ENCODE data around the gene MGST1.
"Not testable (repeated sequence)": the region's sequence is repeated elsewhere in the genome, so short reads cannot be mapped to it uniquely, and the experiment has no call there.

The MGST1 gene

GRCh38 chr12:16370096-16370495, 22.7 kb downstream of the MGST1 start:
- no peaks in the 10 kb centered on the region for H3K27me3 ChIP-seq (ENCODE audit: control insufficient read depth in 5 of 5, insufficient read depth in 4 of 5, low read length in 5 of 5)
- H3K9ac ChIP-seq (ENCODE audit: low read length in 5 of 5), result no peak overlapping the region
- H3K4me3 ChIP-seq (ENCODE audit: low read depth in 1 of 5, low read length in 5 of 5), result no peak overlapping the region
- H3K4me1 ChIP-seq (ENCODE audit: control insufficient read depth in 5 of 5, insufficient read depth in 5 of 5, low read length in 5 of 5), result peaks cover 0 to 5% (median 0%) of the 10 kb centered on the region in 5 donors
- H3K36me3 ChIP-seq (ENCODE audit: control insufficient read depth in 5 of 5, insufficient read depth in 5 of 5, low read length in 5 of 5), result peaks cover 4 to 18% (median 16%) of the 10 kb centered on the region in 5 donors
- H3K27ac ChIP-seq (ENCODE audit: low read depth, low read length), result no peak overlapping the region
- H3K9me3 ChIP-seq (ENCODE audit: control insufficient read depth in 5 of 5, low read length in 5 of 5), result no peaks in the 10 kb centered on the region

GRCh38 chr12:16382652-16383312, 35.3 kb downstream of the MGST1 start:
- not testable (repeated sequence) for H3K27ac ChIP-seq (ENCODE audit: low read depth, low read length); H3K27me3 ChIP-seq (ENCODE audit: control insufficient read depth in 5 of 5, insufficient read depth in 4 of 5, low read length in 5 of 5)

GRCh38 chr12:16384732-16385131, 37.3 kb downstream of the MGST1 start:
- Histone ChIP-seq H3K36me3 (ENCODE audit: control insufficient read depth in 5 of 5, insufficient read depth in 5 of 5, low read length in 5 of 5) (peaks cover 0 to 3% (median 2%) of the 10 kb centered on the region in 5 donors), H3K4me3 (ENCODE audit: low read depth in 1 of 5, low read length in 5 of 5) (no peak overlapping the region), H3K9ac (ENCODE audit: low read length in 5 of 5) (no peak overlapping the region), H3K4me1 (ENCODE audit: control insufficient read depth in 5 of 5, insufficient read depth in 5 of 5, low read length in 5 of 5) (peaks cover 0 to 12% (median 10%) of the 10 kb centered on the region in 5 donors), H3K27ac (ENCODE audit: low read depth, low read length) (no peak overlapping the region), H3K27me3 (ENCODE audit: control insufficient read depth in 5 of 5, insufficient read depth in 4 of 5, low read length in 5 of 5) (no peaks in the 10 kb centered on the region), H3K9me3 (ENCODE audit: control insufficient read depth in 5 of 5, low read length in 5 of 5) (no peaks in the 10 kb centered on the region)

More at GRCh38 chr12:16382652-16383312, 35.3 kb downstream of the MGST1 start:
- H3K9me3 ChIP-seq (ENCODE audit: control insufficient read depth in 5 of 5, low read length in 5 of 5); H3K9ac ChIP-seq (ENCODE audit: low read length in 5 of 5); H3K4me3 ChIP-seq (ENCODE audit: low read depth in 1 of 5, low read length in 5 of 5); H3K36me3 ChIP-seq (ENCODE audit: control insufficient read depth in 5 of 5, insufficient read depth in 5 of 5, low read length in 5 of 5): not testable (repeated sequence)
- H3K4me1 ChIP-seq (ENCODE audit: control insufficient read depth in 5 of 5, insufficient read depth in 5 of 5, low read length in 5 of 5), result peaks cover 0 to 11% (median 8%) of the 10 kb centered on the region in 5 donors

- H3K9me3 ChIP-seq (ENCODE audit: control insufficient read depth in 5 of 5, low read length in 5 of 5), result no peaks in the 10 kb centered on the region
- peaks cover 0 to 15% (median 12%) of the 10 kb centered on the region in 5 donors for H3K4me1 ChIP-seq (ENCODE audit: control insufficient read depth in 5 of 5, insufficient read depth in 5 of 5, low read length in 5 of 5)
- H3K9ac ChIP-seq (ENCODE audit: low read length in 5 of 5), result peak overlapping the region in 2 of 5 donors; percentile 7 to 47
- peak overlapping the region; percentile 32 for H3K27ac ChIP-seq (ENCODE audit: low read depth, low read length)
- peaks cover 0 to 3% (median 2%) of the 10 kb centered on the region in 5 donors for H3K36me3 ChIP-seq (ENCODE audit: control insufficient read depth in 5 of 5, insufficient read depth in 5 of 5, low read length in 5 of 5)
- no peaks in the 10 kb centered on the region for H3K27me3 ChIP-seq (ENCODE audit: control insufficient read depth in 5 of 5, insufficient read depth in 4 of 5, low read length in 5 of 5)
- peak overlapping the region in 3 of 5 donors; percentile 13 to 52 (median 28) for H3K4me3 ChIP-seq (ENCODE audit: low read depth in 1 of 5, low read length in 5 of 5)
Measured at GRCh38 chr12:16385782-16386646, 38.6 kb downstream of the MGST1 start.

GRCh38 chr12:16387919-16388318, 40.5 kb downstream of the MGST1 start:
- Histone ChIP-seq H3K4me1 (ENCODE audit: control insufficient read depth in 5 of 5, insufficient read depth in 5 of 5, low read length in 5 of 5) (peaks cover 0 to 15% (median 12%) of the 10 kb centered on the region in 5 donors), H3K27ac (ENCODE audit: low read depth, low read length) (no peak overlapping the region), H3K27me3 (ENCODE audit: control insufficient read depth in 5 of 5, insufficient read depth in 4 of 5, low read length in 5 of 5) (no peaks in the 10 kb centered on the region), H3K36me3 (ENCODE audit: control insufficient read depth in 5 of 5, insufficient read depth in 5 of 5, low read length in 5 of 5) (peaks cover 0 to 3% (median 2%) of the 10 kb centered on the region in 5 donors), H3K9me3 (ENCODE audit: control insufficient read depth in 5 of 5, low read length in 5 of 5) (peaks cover 0 to 5% (median 0%) of the 10 kb centered on the region in 5 donors), H3K9ac (ENCODE audit: low read length in 5 of 5) (no peak overlapping the region), H3K4me3 (ENCODE audit: low read depth in 1 of 5, low read length in 5 of 5) (no peak overlapping the region)

- Histone ChIP-seq H3K9me3 (ENCODE audit: control insufficient read depth in 5 of 5, low read length in 5 of 5) (peaks cover 0 to 12% (median 5%) of the 10 kb centered on the region in 5 donors), H3K27me3 (ENCODE audit: control insufficient read depth in 5 of 5, insufficient read depth in 4 of 5, low read length in 5 of 5) (no peaks in the 10 kb centered on the region), H3K27ac (ENCODE audit: low read depth, low read length) (no peak overlapping the region), H3K4me3 (ENCODE audit: low read depth in 1 of 5, low read length in 5 of 5) (no peak overlapping the region), H3K4me1 (ENCODE audit: control insufficient read depth in 5 of 5, insufficient read depth in 5 of 5, low read length in 5 of 5) (peaks cover 0 to 15% (median 12%) of the 10 kb centered on the region in 5 donors), H3K36me3 (ENCODE audit: control insufficient read depth in 5 of 5, insufficient read depth in 5 of 5, low read length in 5 of 5) (peaks cover 2 to 12% (median 8%) of the 10 kb centered on the region in 5 donors), H3K9ac (ENCODE audit: low read length in 5 of 5) (no peak overlapping the region)
Measured at GRCh38 chr12:16389594-16389993, 42.1 kb downstream of the MGST1 start.

- Histone ChIP-seq H3K9me3 (ENCODE audit: control insufficient read depth in 5 of 5, low read length in 5 of 5) (peaks cover 0 to 12% (median 5%) of the 10 kb centered on the region in 5 donors), H3K27ac (ENCODE audit: low read depth, low read length) (no peak overlapping the region), H3K27me3 (ENCODE audit: control insufficient read depth in 5 of 5, insufficient read depth in 4 of 5, low read length in 5 of 5) (no peaks in the 10 kb centered on the region), H3K4me1 (ENCODE audit: control insufficient read depth in 5 of 5, insufficient read depth in 5 of 5, low read length in 5 of 5) (peaks cover 0 to 4% (median 3%) of the 10 kb centered on the region in 5 donors), H3K36me3 (ENCODE audit: control insufficient read depth in 5 of 5, insufficient read depth in 5 of 5, low read length in 5 of 5) (peaks cover 2 to 12% (median 9%) of the 10 kb centered on the region in 5 donors), H3K4me3 (ENCODE audit: low read depth in 1 of 5, low read length in 5 of 5) (no peak overlapping the region), H3K9ac (ENCODE audit: low read length in 5 of 5) (no peak overlapping the region)
Measured at GRCh38 chr12:16392846-16393535, 45.5 kb downstream of the MGST1 start.

- Histone ChIP-seq H3K27ac (ENCODE audit: low read depth, low read length) (no peak overlapping the region), H3K9ac (ENCODE audit: low read length in 5 of 5) (no peak overlapping the region), H3K36me3 (ENCODE audit: control insufficient read depth in 5 of 5, insufficient read depth in 5 of 5, low read length in 5 of 5) (peaks cover 0 to 15% (median 4%) of the 10 kb centered on the region in 5 donors), H3K9me3 (ENCODE audit: control insufficient read depth in 5 of 5, low read length in 5 of 5) (peaks cover 0 to 3% (median 0%) of the 10 kb centered on the region in 5 donors), H3K4me1 (ENCODE audit: control insufficient read depth in 5 of 5, insufficient read depth in 5 of 5, low read length in 5 of 5) (no peaks in the 10 kb centered on the region), H3K27me3 (ENCODE audit: control insufficient read depth in 5 of 5, insufficient read depth in 4 of 5, low read length in 5 of 5) (no peaks in the 10 kb centered on the region), H3K4me3 (ENCODE audit: low read depth in 1 of 5, low read length in 5 of 5) (no peak overlapping the region)
Measured at GRCh38 chr12:16399101-16399500, 51.7 kb downstream of the MGST1 start.

- peaks cover 0 to 21% (median 4%) of the 10 kb centered on the region in 5 donors for H3K36me3 ChIP-seq (ENCODE audit: control insufficient read depth in 5 of 5, insufficient read depth in 5 of 5, low read length in 5 of 5)
- H3K27me3 ChIP-seq (ENCODE audit: control insufficient read depth in 5 of 5, insufficient read depth in 4 of 5, low read length in 5 of 5); H3K9ac ChIP-seq (ENCODE audit: low read length in 5 of 5); H3K4me1 ChIP-seq (ENCODE audit: control insufficient read depth in 5 of 5, insufficient read depth in 5 of 5, low read length in 5 of 5); H3K4me3 ChIP-seq (ENCODE audit: low read depth in 1 of 5, low read length in 5 of 5); H3K27ac ChIP-seq (ENCODE audit: low read depth, low read length); H3K9me3 ChIP-seq (ENCODE audit: control insufficient read depth in 5 of 5, low read length in 5 of 5): not testable (repeated sequence)
Measured at GRCh38 chr12:16401835-16402234, 54.4 kb downstream of the MGST1 start.

Measured in subcutaneous abdominal adipose tissue (tissue), 5 donors.